HCT116 (cell line): ENCODE results near the gene CNTNAP2.

Experiments
- CTCF ChIP-seq, 3 experiments: fragments of 200-600 bp in 1 of 3; sonication (generic) in 1 of 3; IDR thresholded peaks in 2 of 3; conservative IDR thresholded peaks in 1 of 3; 2 replicates each; pipeline ENCODE4 v1.5.1; 2012 to 2017; ENCODE audit warnings: low read depth in 2 of 3, low read length in 2 of 3, antibody characterized with exemption in 1 of 3, borderline replicate concordance in 1 of 3, control low read depth in 1 of 3, mild to moderate bottlenecking in 1 of 3, mixed read lengths in 1 of 3, mixed run types in 1 of 3, moderate library complexity in 1 of 3; ENCODE audit not compliant: insufficient read depth in 1 of 3
- EZH2 ChIP-seq: fragments of 200-600 bp; sonication (generic); IDR thresholded peaks from 2 replicates; pipeline ENCODE4 v1.6.1; 2017; ENCODE audit warnings: antibody characterized with exemption, mixed run types
- EZH2phosphoT487 ChIP-seq: fragments of 200-600 bp; IDR thresholded peaks from 2 replicates; pipeline ENCODE4 v1.6.1; 2018; ENCODE audit warnings: antibody characterized with exemption, borderline replicate concordance
- MAX ChIP-seq: IDR thresholded peaks from 2 replicates; pipeline ENCODE4 v1.6.1; 2012
- POLR2A ChIP-seq: IDR thresholded peaks from 2 replicates; pipeline ENCODE4 v1.7.0; 2011; ENCODE audit warnings: borderline replicate concordance; ENCODE audit not compliant: insufficient read depth, insufficient read length; ENCODE audit errors: extremely low read depth
- POLR2AphosphoS5 ChIP-seq: IDR thresholded peaks from 2 replicates; pipeline ENCODE4 v1.6.1; 2011; ENCODE audit warnings: mild to moderate bottlenecking, low read depth, low read length, moderate library complexity
- SP1 ChIP-seq: IDR thresholded peaks from 2 replicates; pipeline ENCODE4 v1.6.1; 2012; ENCODE audit warnings: low read depth
- TCF7L2 ChIP-seq: IDR thresholded peaks from 2 replicates; pipeline ENCODE4 v1.7.0; 2011; ENCODE audit warnings: borderline replicate concordance, inconsistent platforms; ENCODE audit not compliant: insufficient read depth, insufficient read length; ENCODE audit errors: extremely low read depth
- YY1 ChIP-seq: IDR thresholded peaks from 2 replicates; pipeline ENCODE4 v1.6.1; 2011; ENCODE audit warnings: low read length, low read depth, moderate library complexity, mild to moderate bottlenecking; ENCODE audit not compliant: insufficient replicate concordance; ENCODE audit errors: extremely low read depth
- ZNF274 ChIP-seq: fragments of 200-500 bp; sonication (Bioruptor generic); IDR thresholded peaks from 2 replicates; pipeline ENCODE4 v1.6.1; 2014; ENCODE audit warnings: mild to moderate bottlenecking, low read depth, low read length, inconsistent platforms
- TF ChIP-seq, protein P1 (sequence below): IDR thresholded peaks from 2 replicates; pipeline ENCODE4 v1.6.1; 2012; ENCODE audit warnings: low read depth

GRCh38 chr7:148461392-148462179, 2345.0 kb downstream of the CNTNAP2 start:
- TF ChIP-seq, protein P1, sequence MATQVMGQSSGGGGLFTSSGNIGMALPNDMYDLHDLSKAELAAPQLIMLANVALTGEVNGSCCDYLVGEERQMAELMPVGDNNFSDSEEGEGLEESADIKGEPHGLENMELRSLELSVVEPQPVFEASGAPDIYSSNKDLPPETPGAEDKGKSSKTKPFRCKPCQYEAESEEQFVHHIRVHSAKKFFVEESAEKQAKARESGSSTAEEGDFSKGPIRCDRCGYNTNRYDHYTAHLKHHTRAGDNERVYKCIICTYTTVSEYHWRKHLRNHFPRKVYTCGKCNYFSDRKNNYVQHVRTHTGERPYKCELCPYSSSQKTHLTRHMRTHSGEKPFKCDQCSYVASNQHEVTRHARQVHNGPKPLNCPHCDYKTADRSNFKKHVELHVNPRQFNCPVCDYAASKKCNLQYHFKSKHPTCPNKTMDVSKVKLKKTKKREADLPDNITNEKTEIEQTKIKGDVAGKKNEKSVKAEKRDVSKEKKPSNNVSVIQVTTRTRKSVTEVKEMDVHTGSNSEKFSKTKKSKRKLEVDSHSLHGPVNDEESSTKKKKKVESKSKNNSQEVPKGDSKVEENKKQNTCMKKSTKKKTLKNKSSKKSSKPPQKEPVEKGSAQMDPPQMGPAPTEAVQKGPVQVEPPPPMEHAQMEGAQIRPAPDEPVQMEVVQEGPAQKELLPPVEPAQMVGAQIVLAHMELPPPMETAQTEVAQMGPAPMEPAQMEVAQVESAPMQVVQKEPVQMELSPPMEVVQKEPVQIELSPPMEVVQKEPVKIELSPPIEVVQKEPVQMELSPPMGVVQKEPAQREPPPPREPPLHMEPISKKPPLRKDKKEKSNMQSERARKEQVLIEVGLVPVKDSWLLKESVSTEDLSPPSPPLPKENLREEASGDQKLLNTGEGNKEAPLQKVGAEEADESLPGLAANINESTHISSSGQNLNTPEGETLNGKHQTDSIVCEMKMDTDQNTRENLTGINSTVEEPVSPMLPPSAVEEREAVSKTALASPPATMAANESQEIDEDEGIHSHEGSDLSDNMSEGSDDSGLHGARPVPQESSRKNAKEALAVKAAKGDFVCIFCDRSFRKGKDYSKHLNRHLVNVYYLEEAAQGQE: no peak
- TF ChIP-seq POLR2AphosphoS5: no peak
- TF ChIP-seq EZH2: no peak
- TF ChIP-seq YY1: no peak
- no peak for TF ChIP-seq POLR2A
- TF ChIP-seq EZH2phosphoT487: no peak
- TF ChIP-seq CTCF (IDR thresholded peaks at IDR 0.05 in 2 of 3, conservative IDR thresholded peaks at IDR 0.05 in 1 of 3; ENCODE audit: borderline replicate concordance in 1 of 3, insufficient read depth in 1 of 3, low read depth in 2 of 3, low read length in 2 of 3): no peak
- no peak for TF ChIP-seq ZNF274
- TF ChIP-seq SP1: no peak
- no peak for TF ChIP-seq TCF7L2
- no peak for TF ChIP-seq MAX
